PC-3 (cell line): ENCODE measurements around the gene NFKBIL1.

Source experiments
- CTCF ChIP-seq: fragments of 300-600 bp; sonication (generic); conservative IDR thresholded peaks from 2 replicates; pipeline ENCODE4 v1.5.1; 2017; ENCODE audit warnings: antibody characterized with exemption, low read depth, mild to moderate bottlenecking, low read length
- EZH2phosphoT487 ChIP-seq: fragments of 300-600 bp; sonication (generic); IDR thresholded peaks from 2 replicates; pipeline ENCODE4 v1.6.1; 2018; ENCODE audit warnings: mild to moderate bottlenecking, antibody characterized with exemption, low read length, borderline replicate concordance

- TF ChIP-seq CTCF (no peak), EZH2phosphoT487 (no peak)
These were observed 15.4 kb upstream of the NFKBIL1 start for GRCh38 chr6:31531771-31532643.
